GM03348 (cell line): Measurements from ENCODE around the gene TET2.
A peak's percentile ranks its signal among the peaks of the same experiment; 100 is the strongest.

ENCODE experiments used
- DNase-seq: peaks from one replicate; pipeline ENCODE4 v3.0.0; 2012; ENCODE audit warnings: low spot score

TET2 gene

GRCh38 chr4:105182211-105182610, 35.5 kb downstream of the TET2 start:
- no peak for DNase-seq

- DNase-seq: no peak
These were observed 37.8 kb downstream of the TET2 start for GRCh38 chr4:105184316-105184980.

- peak; percentile 8 for DNase-seq
These were observed 40.1 kb downstream of the TET2 start for GRCh38 chr4:105186701-105187161.

- DNase-seq: no peak
These were observed 43.4 kb downstream of the TET2 start for GRCh38 chr4:105189855-105190650.

GRCh38 chr4:105191621-105192210, 45.0 kb downstream of the TET2 start:
- peak; percentile 11 for DNase-seq

GRCh38 chr4:105192474-105192873, 45.8 kb downstream of the TET2 start:
- DNase-seq: no peak

GRCh38 chr4:105192910-105193309, 46.2 kb downstream of the TET2 start:
- DNase-seq: no peak

GRCh38 chr4:105193536-105193935, 46.9 kb downstream of the TET2 start:
- DNase-seq: no peak

- DNase-seq: no peak
These were observed 47.9 kb downstream of the TET2 start for GRCh38 chr4:105194328-105195231.

GRCh38 chr4:105196523-105197145, 50.0 kb downstream of the TET2 start:
- no peak for DNase-seq

GRCh38 chr4:105197777-105198176, 51.1 kb downstream of the TET2 start:
- no peak for DNase-seq

- peak; percentile 57 for DNase-seq
These were observed 51.9 kb downstream of the TET2 start for GRCh38 chr4:105198541-105198940.

GRCh38 chr4:105206214-105206613, 59.5 kb downstream of the TET2 start:
- no peak for DNase-seq

GRCh38 chr4:105207386-105207785, 60.7 kb downstream of the TET2 start:
- DNase-seq: no peak

GRCh38 chr4:105208561-105208960, 61.9 kb downstream of the TET2 start:
- no peak for DNase-seq

GRCh38 chr4:105210916-105211315, 64.2 kb downstream of the TET2 start:
- no peak for DNase-seq

- no peak for DNase-seq
These were observed 69.1 kb downstream of the TET2 start for GRCh38 chr4:105215609-105216313.

- DNase-seq: no peak
These were observed 78.8 kb downstream of the TET2 start for GRCh38 chr4:105225500-105225899.

GRCh38 chr4:105227054-105227453, 80.4 kb downstream of the TET2 start:
- no peak for DNase-seq

- no peak for DNase-seq
These were observed 83.6 kb downstream of the TET2 start for GRCh38 chr4:105230287-105230686.

- no peak for DNase-seq
These were observed 85.7 kb downstream of the TET2 start for GRCh38 chr4:105232374-105232773.
